IgD-negative memory B cell (primary cell): Measurements from ENCODE around the gene ATXN1. TPM values are rescaled to one million over a fixed set of nuclear protein-coding genes. Genes with fewer than 3 reads are reported as not detected.

Experiments used
- H3K27ac Mint-ChIP-seq, 3 donors: one replicate each; pipeline ENCODE4 v1.8.0; 2020 to 2022; ENCODE audit warnings: mild to moderate bottlenecking in 3 of 3, mixed read lengths in 3 of 3, moderate library complexity in 1 of 3
- H3K27me3 Mint-ChIP-seq: one replicate; pipeline ENCODE4 v1.8.0; 2021; ENCODE audit warnings: mixed read lengths
- H3K36me3 Mint-ChIP-seq: one replicate; pipeline ENCODE4 v1.8.0; 2020; ENCODE audit warnings: mild to moderate bottlenecking, mixed read lengths
- H3K4me1 Mint-ChIP-seq, 3 donors: one replicate each; pipeline ENCODE4 v1.8.0; 2020 to 2022; ENCODE audit warnings: mixed read lengths in 3 of 3, mild to moderate bottlenecking in 1 of 3
- H3K4me3 Mint-ChIP-seq, 4 donors: one replicate each; pipeline ENCODE4 v1.8.0; 2020 to 2022; ENCODE audit warnings: mild to moderate bottlenecking in 4 of 4, mixed read lengths in 4 of 4, moderate library complexity in 3 of 4
- H3K9me3 Mint-ChIP-seq, 3 donors: one replicate each; pipeline ENCODE4 v1.8.0; 2020 to 2021; ENCODE audit warnings: mixed read lengths in 3 of 3, mild to moderate bottlenecking in 1 of 3
- polyA plus RNA-seq: library from polyadenylated mRNA; unstranded; fragments of 300-500 nt; fragmentation: Illumina TruSeq; gene quantifications from one replicate; pipeline ENCODE4 v1.2.3, GENCODE V29; 2021

Gene ATXN1
- polyA plus RNA-seq, 1 donor from 2014 or later: 5.0 TPM

DNA sequence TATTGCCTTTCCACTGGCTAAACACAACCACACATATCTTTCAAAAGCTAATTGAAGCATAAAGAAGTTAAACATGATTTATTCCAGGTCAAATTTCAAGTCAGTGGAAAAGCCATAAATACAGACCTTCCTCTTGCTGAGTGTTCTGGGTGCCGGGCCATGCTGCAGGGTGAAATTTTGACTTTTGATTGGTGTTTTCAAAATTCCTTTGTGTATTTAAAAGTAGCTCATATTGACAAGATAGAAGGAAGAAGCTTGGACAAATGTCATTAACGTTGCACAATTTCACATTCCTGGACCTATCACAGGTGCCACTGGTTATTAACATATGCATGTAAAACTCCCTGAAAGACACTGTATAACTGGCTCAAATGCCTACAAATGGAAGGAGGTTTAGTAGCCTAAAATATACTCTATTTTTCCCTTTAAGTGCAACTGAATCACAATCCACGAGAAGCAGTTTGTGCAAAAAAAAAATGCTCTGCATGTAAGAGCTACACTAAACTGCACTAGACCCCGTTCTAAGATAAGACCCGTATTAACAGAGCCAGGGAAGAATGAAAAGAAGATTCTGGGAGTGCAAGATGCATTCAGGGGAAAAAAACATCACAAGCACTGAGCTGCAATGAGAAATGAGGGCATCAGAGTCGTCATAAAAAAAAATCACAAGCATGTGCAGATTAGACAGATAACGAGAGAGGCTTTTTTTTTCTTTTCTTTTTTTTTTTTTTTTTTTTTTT lies 30.4 kb downstream of the ATXN1 start:
- peak overlapping the region in 3 of 4 donors; percentile 28 to 81 (median 77) for H3K4me3 Mint-ChIP-seq
- no peaks in the 10 kb centered on the region for H3K27me3 Mint-ChIP-seq
- no peaks in the 10 kb centered on the region for H3K36me3 Mint-ChIP-seq
- H3K27ac Mint-ChIP-seq: no peak overlapping the region
- H3K9me3 Mint-ChIP-seq: no peaks in the 10 kb centered on the region
- peaks cover 17 to 21% (median 19%) of the 10 kb centered on the region in 3 donors for H3K4me1 Mint-ChIP-seq

GRCh38 chr6:16729744-16730143 lies 31.5 kb downstream of the ATXN1 start:
- H3K9me3 Mint-ChIP-seq: no peaks in the 10 kb centered on the region
- no peak overlapping the region for H3K4me3 Mint-ChIP-seq
- no peak overlapping the region for H3K27ac Mint-ChIP-seq
- peaks cover 17 to 25% (median 21%) of the 10 kb centered on the region in 3 donors for H3K4me1 Mint-ChIP-seq
- H3K36me3 Mint-ChIP-seq: no peaks in the 10 kb centered on the region
- H3K27me3 Mint-ChIP-seq: no peaks in the 10 kb centered on the region

GRCh38 chr6:16729183-16729691 lies 32.0 kb downstream of the ATXN1 start:
- no peaks in the 10 kb centered on the region for H3K36me3 Mint-ChIP-seq
- H3K4me1 Mint-ChIP-seq: peaks cover 17 to 25% (median 21%) of the 10 kb centered on the region in 3 donors
- no peak overlapping the region for H3K4me3 Mint-ChIP-seq
- H3K27me3 Mint-ChIP-seq: no peaks in the 10 kb centered on the region
- no peaks in the 10 kb centered on the region for H3K9me3 Mint-ChIP-seq
- no peak overlapping the region for H3K27ac Mint-ChIP-seq

DNA sequence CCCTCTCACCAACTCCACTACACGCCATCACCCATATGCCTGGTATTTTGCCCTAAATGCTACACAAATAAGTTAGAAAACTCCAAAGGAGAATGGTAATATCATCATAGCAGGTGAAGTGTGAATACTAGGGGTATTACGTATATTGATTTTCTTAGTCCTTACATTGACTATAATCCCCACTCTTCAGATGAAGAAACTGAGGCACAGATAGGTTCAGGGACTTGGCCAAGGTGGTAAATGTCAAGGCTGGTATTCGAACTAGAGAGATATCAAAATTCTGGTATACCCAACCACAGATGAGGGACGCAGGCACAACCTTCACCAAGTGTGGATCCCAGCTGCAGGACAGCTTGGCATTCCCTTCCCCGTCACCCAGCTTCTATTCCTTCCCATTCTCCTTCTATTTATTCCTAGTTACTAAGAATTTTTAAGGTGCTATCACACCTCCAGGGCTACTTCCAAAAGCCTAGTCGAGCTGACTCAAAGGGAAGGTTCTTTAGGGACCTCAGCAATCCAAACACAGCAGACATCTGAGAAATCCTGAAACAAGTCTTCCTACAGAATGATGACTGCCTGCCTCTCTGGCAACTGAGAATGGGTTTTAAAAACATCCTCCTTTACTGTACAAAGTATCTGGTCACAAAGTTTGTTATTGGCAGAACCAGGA lies 32.6 kb downstream of the ATXN1 start:
- no peak overlapping the region for H3K4me3 Mint-ChIP-seq
- H3K27ac Mint-ChIP-seq: no peak overlapping the region
- peaks cover 17 to 25% (median 21%) of the 10 kb centered on the region in 3 donors for H3K4me1 Mint-ChIP-seq
- H3K36me3 Mint-ChIP-seq: no peaks in the 10 kb centered on the region
- no peaks in the 10 kb centered on the region for H3K27me3 Mint-ChIP-seq
- H3K9me3 Mint-ChIP-seq: no peaks in the 10 kb centered on the region

DNA sequence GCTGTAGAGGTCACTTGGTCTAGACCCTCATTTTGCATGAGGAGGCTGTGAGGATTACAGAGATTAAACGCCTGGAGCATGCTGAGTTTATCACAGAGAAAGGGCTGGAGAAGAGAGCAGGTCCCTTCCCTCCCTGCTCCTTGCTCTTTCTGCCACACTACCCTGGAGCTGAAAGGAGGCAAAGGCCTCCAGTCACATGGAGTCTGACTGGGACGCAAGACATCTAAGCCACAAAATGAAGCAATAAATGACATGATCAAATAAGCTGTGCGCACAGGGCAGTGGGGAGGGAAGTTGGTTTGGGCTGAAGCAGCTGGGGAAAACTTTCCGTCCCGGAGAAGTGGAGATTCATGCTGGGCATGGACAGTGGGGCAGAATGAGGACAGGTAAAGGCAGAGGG lies 33.3 kb downstream of the ATXN1 start:
- no peak overlapping the region for H3K27ac Mint-ChIP-seq
- H3K27me3 Mint-ChIP-seq: no peaks in the 10 kb centered on the region
- no peak overlapping the region for H3K4me3 Mint-ChIP-seq
- peaks cover 17 to 25% (median 22%) of the 10 kb centered on the region in 3 donors for H3K4me1 Mint-ChIP-seq
- no peaks in the 10 kb centered on the region for H3K36me3 Mint-ChIP-seq
- H3K9me3 Mint-ChIP-seq: no peaks in the 10 kb centered on the region

- Mint-ChIP-seq H3K36me3 (no peaks in the 10 kb centered on the region), H3K27me3 (no peaks in the 10 kb centered on the region), H3K9me3 (no peaks in the 10 kb centered on the region), H3K27ac (peak overlapping the region in 1 of 3 donors; percentile 43), H3K4me3 (no peak overlapping the region), H3K4me1 (peaks cover 3 to 12% (median 10%) of the 10 kb centered on the region in 3 donors)
Observed at GRCh38 chr6:16725145-16725864, 36.0 kb downstream of the ATXN1 start.

DNA sequence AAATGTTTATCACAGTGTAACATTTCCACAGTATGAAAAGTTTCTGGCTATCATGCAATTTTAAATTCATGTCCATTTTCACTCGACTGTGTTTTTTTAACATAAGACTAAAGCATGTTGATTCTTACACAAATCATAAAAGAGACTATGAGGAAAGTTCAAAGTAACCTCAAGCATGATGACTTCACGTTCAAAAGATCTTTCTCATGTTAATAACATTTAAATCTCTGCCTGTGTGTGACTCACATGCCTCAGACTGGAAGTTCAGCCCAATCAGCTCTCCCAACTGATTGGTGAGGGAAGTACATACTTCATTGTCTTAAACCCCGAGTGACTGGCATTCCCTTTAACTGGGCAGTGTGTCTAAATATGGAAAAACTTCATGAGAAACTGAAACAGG lies 37.4 kb downstream of the ATXN1 start:
- H3K27ac Mint-ChIP-seq: no peak overlapping the region

DNA sequence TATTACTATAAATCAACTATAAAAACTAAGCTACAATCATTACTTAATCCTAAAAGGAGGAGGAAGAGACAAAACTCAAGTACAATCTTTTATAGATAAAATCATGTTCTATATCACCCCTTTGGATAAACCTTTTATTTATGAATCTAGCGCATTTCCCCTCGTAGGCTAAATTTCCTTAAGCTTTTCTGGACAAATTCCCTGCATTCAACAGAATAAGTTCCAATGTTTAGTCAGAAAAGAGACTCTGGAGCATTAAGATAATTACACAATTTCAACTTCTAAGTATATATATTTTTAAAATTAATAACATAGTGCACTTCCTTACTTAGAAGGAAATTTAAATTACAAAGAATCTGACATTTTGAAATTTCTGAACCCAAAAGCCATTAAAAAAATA lies 37.9 kb downstream of the ATXN1 start:
- no peaks in the 10 kb centered on the region for H3K9me3 Mint-ChIP-seq

More for the DNA sequence above, 37.4 kb downstream of the ATXN1 start:
- Mint-ChIP-seq H3K36me3 (no peaks in the 10 kb centered on the region), H3K4me3 (no peak overlapping the region), H3K27me3 (no peaks in the 10 kb centered on the region), H3K4me1 (peaks cover 3 to 14% (median 6%) of the 10 kb centered on the region in 3 donors), H3K9me3 (no peaks in the 10 kb centered on the region)

GRCh38 chr6:16722630-16723029 lies 38.6 kb downstream of the ATXN1 start:
- Mint-ChIP-seq H3K27me3 (no peaks in the 10 kb centered on the region), H3K27ac (no peak overlapping the region), H3K9me3 (no peaks in the 10 kb centered on the region), H3K36me3 (no peaks in the 10 kb centered on the region), H3K4me1 (peaks cover 5 to 16% (median 5%) of the 10 kb centered on the region in 3 donors), H3K4me3 (no peak overlapping the region)

More for the DNA sequence above, 37.9 kb downstream of the ATXN1 start:
- Mint-ChIP-seq H3K27ac (no peak overlapping the region), H3K4me1 (peaks cover 3 to 16% (median 6%) of the 10 kb centered on the region in 3 donors), H3K36me3 (no peaks in the 10 kb centered on the region), H3K27me3 (no peaks in the 10 kb centered on the region), H3K4me3 (no peak overlapping the region)

DNA sequence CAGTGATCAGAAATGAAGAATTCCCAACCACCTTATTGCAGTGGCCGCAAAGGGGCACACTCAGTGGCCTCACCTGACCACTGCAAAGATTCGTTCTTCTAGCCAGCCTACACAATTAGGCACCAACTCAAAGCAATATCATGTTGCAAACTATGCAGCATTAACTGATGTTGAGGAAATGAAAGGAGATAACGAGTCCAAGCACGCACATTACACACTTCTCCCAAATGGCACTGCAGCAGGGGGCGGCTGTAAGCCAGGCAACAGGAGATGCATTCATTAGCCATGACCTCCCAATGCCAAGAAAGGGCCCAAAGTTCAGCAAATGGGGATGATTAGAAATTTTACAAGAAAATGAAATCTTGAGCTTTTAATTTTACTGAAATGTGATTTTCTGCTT lies 39.3 kb downstream of the ATXN1 start:
- H3K27ac Mint-ChIP-seq: no peak overlapping the region
- H3K36me3 Mint-ChIP-seq: no peaks in the 10 kb centered on the region
- H3K4me1 Mint-ChIP-seq: peaks cover 5 to 16% (median 5%) of the 10 kb centered on the region in 3 donors
- no peaks in the 10 kb centered on the region for H3K9me3 Mint-ChIP-seq
- H3K27me3 Mint-ChIP-seq: no peaks in the 10 kb centered on the region
- H3K4me3 Mint-ChIP-seq: no peak overlapping the region

GRCh38 chr6:16720861-16721260 lies 40.4 kb downstream of the ATXN1 start:
- H3K9me3 Mint-ChIP-seq: no peaks in the 10 kb centered on the region
- no peak overlapping the region for H3K4me3 Mint-ChIP-seq
- peaks cover 5 to 16% (median 5%) of the 10 kb centered on the region in 3 donors for H3K4me1 Mint-ChIP-seq
- no peaks in the 10 kb centered on the region for H3K36me3 Mint-ChIP-seq
- no peak overlapping the region for H3K27ac Mint-ChIP-seq
- H3K27me3 Mint-ChIP-seq: no peaks in the 10 kb centered on the region

DNA sequence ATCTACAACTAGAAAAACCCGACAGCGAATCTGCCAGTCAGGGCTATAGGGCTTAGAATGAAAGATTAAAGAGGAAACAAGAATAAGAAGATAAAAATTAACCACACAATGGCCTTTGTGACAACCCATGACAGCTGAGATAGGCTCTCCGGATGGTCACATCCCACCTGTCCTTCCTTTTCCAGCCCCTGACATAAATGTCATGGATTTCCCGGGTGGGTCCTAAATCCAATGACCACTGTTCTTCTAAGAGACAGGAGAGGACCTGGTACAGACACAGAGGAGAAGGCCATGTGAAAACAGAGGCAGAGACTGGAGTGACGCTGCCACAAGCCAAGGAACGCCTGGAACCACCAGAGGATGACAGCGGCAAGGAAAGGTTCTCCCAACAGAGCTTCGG lies 41.8 kb downstream of the ATXN1 start:
- Mint-ChIP-seq H3K4me3 (no peak overlapping the region), H3K27ac (no peak overlapping the region), H3K4me1 (peaks cover 2 to 11% (median 5%) of the 10 kb centered on the region in 3 donors), H3K9me3 (no peaks in the 10 kb centered on the region), H3K27me3 (no peaks in the 10 kb centered on the region), H3K36me3 (no peaks in the 10 kb centered on the region)

- no peaks in the 10 kb centered on the region for H3K27me3 Mint-ChIP-seq
- H3K36me3 Mint-ChIP-seq: no peaks in the 10 kb centered on the region
- no peak overlapping the region for H3K4me3 Mint-ChIP-seq
- no peak overlapping the region for H3K27ac Mint-ChIP-seq
- no peaks in the 10 kb centered on the region for H3K9me3 Mint-ChIP-seq
- peaks cover 4 to 13% (median 9%) of the 10 kb centered on the region in 3 donors for H3K4me1 Mint-ChIP-seq
Observed at GRCh38 chr6:16718356-16718755, 42.9 kb downstream of the ATXN1 start.

DNA sequence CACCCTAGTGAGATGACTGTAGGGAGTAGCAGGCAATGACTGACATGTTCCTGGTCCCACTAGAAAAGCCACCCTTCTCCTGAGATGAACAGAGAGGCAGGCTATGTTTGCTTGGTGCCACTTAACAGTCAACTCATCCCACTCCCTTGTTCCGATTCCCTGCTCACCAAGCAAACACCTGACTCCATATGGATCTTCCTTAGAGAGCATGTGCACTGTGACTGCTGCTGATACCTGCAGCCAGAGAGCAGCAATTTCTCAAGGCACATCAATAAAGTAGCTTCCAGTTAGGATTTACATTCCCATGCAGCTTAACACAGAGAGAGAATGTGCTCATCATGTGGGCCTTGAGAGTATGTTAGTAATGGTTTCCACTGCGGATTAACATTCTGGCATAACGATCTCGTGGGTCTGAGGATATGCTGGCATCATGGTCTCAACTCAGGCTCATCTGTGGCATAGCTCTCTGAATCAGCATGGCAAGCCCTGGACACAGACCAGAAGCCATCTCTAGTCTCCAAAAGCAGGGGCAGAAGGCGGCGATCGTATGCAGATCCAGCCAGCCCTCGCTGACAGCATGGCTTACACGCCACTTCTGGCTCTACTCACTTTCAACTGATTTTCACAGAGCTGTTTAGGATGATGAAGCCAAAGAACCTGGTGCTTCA lies 43.9 kb downstream of the ATXN1 start:
- Mint-ChIP-seq H3K4me1 (peaks cover 8 to 14% (median 10%) of the 10 kb centered on the region in 3 donors), H3K4me3 (no peak overlapping the region), H3K36me3 (no peaks in the 10 kb centered on the region), H3K27me3 (no peaks in the 10 kb centered on the region), H3K9me3 (no peaks in the 10 kb centered on the region), H3K27ac (no peak overlapping the region)
